NCI-H446 treated with DMSO at 0.1 percent for 48 hours (cell line): ENCODE measurements around the gene NCAPD2.

Experiments
- DNase-seq: peaks from one replicate; lab custom pipeline; 2025; lab: John Stamatoyannopoulos, UW

NCAPD2 gene

GRCh38 chr12:6574576-6575295 lies 80.8 kb downstream of the NCAPD2 start:
- DNase-seq, result no peak

GRCh38 chr12:6575648-6576047 lies 81.7 kb downstream of the NCAPD2 start:
- no peak for DNase-seq
